ENCODE data around the gene PMPCA. TPM values are rescaled to one million over a fixed set of nuclear protein-coding genes. Genes with fewer than 3 reads are reported as not detected.
A peak's percentile ranks its signal among the peaks of the same experiment; 100 is the strongest.

Gene PMPCA
- polyA plus RNA-seq, 1 experiment: 61.6 TPM

GRCh38 chr9:136433043-136433715, 22.7 kb downstream of the PMPCA start:
- TF ChIP-seq CTCF (IDR thresholded peaks at IDR 0.05; ENCODE audit: insufficient read depth, low read depth, low read length): no peak
- CTCF ChIA-PET: interaction anchor here (0.5 to 1.4 kb wide), 2 partner anchors 14 to 121 kb away, joined by 3 to 4 read pairs; no protein-coding TSS in a partner anchor
- DNase-seq (ENCODE audit: low read depth): no peak
- peaks cover 17% of the 10 kb centered on the region for H3K36me3 ChIP-seq (ENCODE audit: control insufficient read depth, insufficient read depth, low read length)
- no peak overlapping the region for H3K4me3 ChIP-seq (ENCODE audit: low read depth, low read length)
- no peaks in the 10 kb centered on the region for H3K27me3 ChIP-seq (ENCODE audit: control insufficient read depth, insufficient read depth, low read length)
- POLR2A ChIA-PET: no interaction called here

GRCh38 chr9:136433849-136434579, 23.6 kb downstream of the PMPCA start:
- Histone ChIP-seq H3K36me3 (ENCODE audit: control insufficient read depth, insufficient read depth, low read length) (peaks cover 16% of the 10 kb centered on the region), H3K4me3 (ENCODE audit: low read depth, low read length) (no peak overlapping the region), H3K27me3 (ENCODE audit: control insufficient read depth, insufficient read depth, low read length) (no peaks in the 10 kb centered on the region)
- TF ChIP-seq CTCF (IDR thresholded peaks at IDR 0.05; ENCODE audit: insufficient read depth, low read depth, low read length): no peak
- no peak for DNase-seq (ENCODE audit: low read depth)
- ChIA-PET POLR2A (no interaction called here), CTCF (interaction anchor here (1.2 to 1.4 kb wide), 2 partner anchors 10 to 122 kb away, joined by 3 to 4 read pairs; no protein-coding TSS in a partner anchor)

- ChIA-PET CTCF (interaction anchor here (1.2 to 1.4 kb wide), 2 partner anchors 10 to 122 kb away, joined by 3 to 4 read pairs; no protein-coding TSS in a partner anchor), POLR2A (no interaction called here)
- Histone ChIP-seq H3K4me3 (ENCODE audit: low read depth, low read length) (no peak overlapping the region), H3K27me3 (ENCODE audit: control insufficient read depth, insufficient read depth, low read length) (no peaks in the 10 kb centered on the region), H3K36me3 (ENCODE audit: control insufficient read depth, insufficient read depth, low read length) (peaks cover 12% of the 10 kb centered on the region)
- DNase-seq (ENCODE audit: low read depth): no peak
- no peak for TF ChIP-seq CTCF (IDR thresholded peaks at IDR 0.05; ENCODE audit: insufficient read depth, low read depth, low read length)
These were observed 24.2 kb downstream of the PMPCA start for GRCh38 chr9:136434580-136435169.

GRCh38 chr9:136436055-136436634, 25.7 kb downstream of the PMPCA start:
- CTCF ChIA-PET: interaction anchor here (0.8 kb wide), 1 partner anchor 124 kb away, joined by 3 read pairs; no protein-coding TSS in a partner anchor
- Histone ChIP-seq H3K4me3 (ENCODE audit: low read depth, low read length) (no peak overlapping the region), H3K36me3 (ENCODE audit: control insufficient read depth, insufficient read depth, low read length) (peaks cover 11% of the 10 kb centered on the region), H3K27me3 (ENCODE audit: control insufficient read depth, insufficient read depth, low read length) (no peaks in the 10 kb centered on the region)
- TF ChIP-seq CTCF (IDR thresholded peaks at IDR 0.05; ENCODE audit: insufficient read depth, low read depth, low read length): no peak
- POLR2A ChIA-PET: no interaction called here
- no peak for DNase-seq (ENCODE audit: low read depth)

- Histone ChIP-seq H3K27me3 (ENCODE audit: control insufficient read depth, insufficient read depth, low read length) (no peaks in the 10 kb centered on the region), H3K36me3 (ENCODE audit: control insufficient read depth, insufficient read depth, low read length) (peaks cover 21% of the 10 kb centered on the region), H3K4me3 (ENCODE audit: low read depth, low read length) (peak overlapping the region; percentile 73)
- no peak for TF ChIP-seq CTCF (IDR thresholded peaks at IDR 0.05; ENCODE audit: insufficient read depth, low read depth, low read length)
- peak; percentile 8 for DNase-seq (ENCODE audit: low read depth)
- ChIA-PET CTCF (interaction anchor here (1.2 kb wide), 1 partner anchor 12 kb away, joined by 5 read pairs; no protein-coding TSS in a partner anchor), POLR2A (no interaction called here)
These were observed 27.0 kb downstream of the PMPCA start for GRCh38 chr9:136437430-136437829.

Measured in BJ (cell line).